Keratinocyte (primary cell): ENCODE results near the gene TMEM132D. TPM values are rescaled to one million over a fixed set of nuclear protein-coding genes. Genes with fewer than 3 reads are reported as not detected.

ENCODE experiments used
- DNase-seq: peaks from one replicate; pipeline ENCODE4 v3.0.0-alpha.2; 2011; ENCODE audit warnings: low read depth, missing footprints, low spot score
- FAIRE-seq: peaks from 2 replicates; lab custom pipeline; 2011; peaks lifted over from hg19 to GRCh38; lab: Jason Lieb, UNC
- H2AFZ ChIP-seq: 2 replicates; pipeline ENCODE4 v1.6.0; 2012; ENCODE audit warnings: low read length, control low read depth, inconsistent platforms; ENCODE audit not compliant: control insufficient read depth
- H3K27ac ChIP-seq: 2 replicates; pipeline ENCODE4 v1.5.1; 2011; ENCODE audit warnings: low read length; ENCODE audit not compliant: control insufficient read depth, insufficient read depth
- H3K27me3 ChIP-seq: 3 replicates; pipeline ENCODE4 v1.6.0; 2011; ENCODE audit warnings: low read length; ENCODE audit not compliant: control insufficient read depth, insufficient read depth; ENCODE audit errors: extremely low read depth
- H3K36me3 ChIP-seq, 2 experiments: 2 replicates in 1 of 2; 3 replicates in 1 of 2; pipeline ENCODE4 v1.5.1; 2011; ENCODE audit warnings: low read length in 2 of 2, mild to moderate bottlenecking in 1 of 2; ENCODE audit not compliant: control insufficient read depth in 2 of 2, insufficient read depth in 2 of 2; ENCODE audit errors: extremely low read depth in 1 of 2
- H3K4me1 ChIP-seq: 3 replicates; pipeline ENCODE4 v1.5.1; 2011; ENCODE audit warnings: low read length; ENCODE audit not compliant: control insufficient read depth, insufficient read depth; ENCODE audit errors: extremely low read depth
- H3K4me2 ChIP-seq: 3 replicates; pipeline ENCODE4 v1.6.0; 2011; ENCODE audit warnings: low read depth, low read length; ENCODE audit not compliant: control insufficient read depth, insufficient read depth; ENCODE audit errors: extremely low read depth
- H3K4me3 ChIP-seq, 3 experiments: fragments of 200-600 bp in 1 of 3; sonication (generic) in 1 of 3; 2 replicates in 2 of 3; 3 replicates in 1 of 3; pipeline ENCODE4 v1.5.1; 2011 to 2016; ENCODE audit warnings: low read length in 3 of 3, mild to moderate bottlenecking in 3 of 3, control low read depth in 2 of 3, inconsistent platforms in 1 of 3, low read depth in 1 of 3, mixed read lengths in 1 of 3, mixed run types in 1 of 3, moderate library complexity in 1 of 3; ENCODE audit not compliant: control insufficient read depth in 2 of 3, insufficient read depth in 2 of 3; ENCODE audit errors: extremely low read depth in 1 of 3
- H3K79me2 ChIP-seq: 2 replicates; pipeline ENCODE4 v1.6.0; 2012; ENCODE audit warnings: low read length; ENCODE audit not compliant: control insufficient read depth, insufficient read depth
- H3K9ac ChIP-seq: 3 replicates; pipeline ENCODE4 v1.6.0; 2011; ENCODE audit warnings: low read length; ENCODE audit not compliant: control insufficient read depth, insufficient read depth; ENCODE audit errors: extremely low read depth
- H3K9me1 ChIP-seq: 3 replicates; pipeline ENCODE4 v1.6.0; 2011; ENCODE audit warnings: low read length; ENCODE audit not compliant: control insufficient read depth, insufficient read depth; ENCODE audit errors: extremely low read depth
- H3K9me3 ChIP-seq: 2 replicates; pipeline ENCODE4 v1.5.1; 2012; ENCODE audit warnings: low read depth, low read length; ENCODE audit not compliant: control insufficient read depth
- H4K20me1 ChIP-seq: 3 replicates; pipeline ENCODE4 v1.6.0; 2011; ENCODE audit warnings: low read length; ENCODE audit not compliant: control insufficient read depth, insufficient read depth; ENCODE audit errors: extremely low read depth
- EZH2 ChIP-seq: IDR thresholded peaks from one replicate; pipeline ENCODE4 v1.6.1; 2012; ENCODE audit warnings: inconsistent platforms, mild to moderate bottlenecking, low read length, moderate library complexity
- dilution Hi-C: fragments of 300-500 bp; cut with MboI; formaldehyde crosslinking; loops from one replicate; pipeline ENCODE4 v1.7.0; 2020; ENCODE audit warnings: low sequenced_read_pairs; ENCODE audit not compliant: extremely low pct_ligation_motif_present
- polyA plus RNA-seq, 5 experiments: library from polyadenylated mRNA; depleted of rRNA in 3 of 5; stranded (reverse) in 3 of 5; stranded (forward) in 1 of 5; unstranded in 1 of 5; fragments of >200 nt; gene quantifications; 1 replicate in 1 of 5; 2 replicates in 3 of 5; 3 replicates in 1 of 5; pipeline versions ENCODE4 v1.2.1 to v1.2.3, GENCODE V29; 2011 to 2012; ENCODE audit warnings: missing spikeins in 2 of 5, low read depth in 1 of 5, low replicate concordance in 1 of 5
- TF ChIP-seq, protein P1 (sequence below), 3 experiments: IDR thresholded peaks in 1 of 3; conservative IDR thresholded peaks in 1 of 3; optimal IDR thresholded peaks in 1 of 3; 2 replicates in 2 of 3; 3 replicates in 1 of 3; pipeline versions ENCODE3 to v1.5.1; 2011; ENCODE audit warnings: low read length in 3 of 3, mild to moderate bottlenecking in 3 of 3, moderate library complexity in 2 of 3, control low read depth in 1 of 3, inconsistent platforms in 1 of 3; ENCODE audit not compliant: insufficient read depth in 2 of 3; ENCODE audit errors: extremely low read depth in 1 of 3

Gene TMEM132D
- polyA plus RNA-seq, 1 donor (not counting 4 experiments of a cell fraction or from before 2014, with no cell fraction given): not detected

DNA sequence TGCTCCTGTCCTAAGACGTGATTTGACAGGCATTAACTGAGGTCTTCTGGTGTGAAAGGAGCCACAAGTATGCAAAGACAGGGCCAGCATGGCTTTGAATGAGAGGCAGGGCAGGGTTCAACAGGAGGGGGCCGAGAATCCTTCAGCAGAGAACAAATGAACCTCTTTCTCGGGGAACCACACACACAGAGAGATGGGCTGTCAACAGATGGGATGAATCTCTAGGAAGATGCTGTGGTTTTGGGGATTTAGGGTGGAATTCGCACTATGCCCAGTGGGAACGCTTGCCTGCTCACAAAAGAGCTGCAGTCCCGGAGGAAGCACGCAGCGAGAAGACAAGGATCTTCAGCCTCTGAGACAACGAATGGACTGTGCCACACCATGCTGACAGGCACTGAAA is 537.2 kb downstream of the TMEM132D start:
- no peak for TF ChIP-seq EZH2
- Histone ChIP-seq H3K9ac (no peak overlapping the region), H3K4me3 (no peak overlapping the region), H3K9me1 (no peaks in the 10 kb centered on the region), H3K36me3 (no peaks in the 10 kb centered on the region), H3K9me3 (peaks cover 9% of the 10 kb centered on the region), H4K20me1 (no peaks in the 10 kb centered on the region), H3K27me3 (no peaks in the 10 kb centered on the region), H3K79me2 (no peaks in the 10 kb centered on the region), H3K4me1 (no peaks in the 10 kb centered on the region), H2AFZ (no peak overlapping the region), H3K27ac (no peak overlapping the region), H3K4me2 (no peak overlapping the region)
- DNase-seq: no peak
- no peak for FAIRE-seq
- dilution Hi-C loops: no loop called here

DNA sequence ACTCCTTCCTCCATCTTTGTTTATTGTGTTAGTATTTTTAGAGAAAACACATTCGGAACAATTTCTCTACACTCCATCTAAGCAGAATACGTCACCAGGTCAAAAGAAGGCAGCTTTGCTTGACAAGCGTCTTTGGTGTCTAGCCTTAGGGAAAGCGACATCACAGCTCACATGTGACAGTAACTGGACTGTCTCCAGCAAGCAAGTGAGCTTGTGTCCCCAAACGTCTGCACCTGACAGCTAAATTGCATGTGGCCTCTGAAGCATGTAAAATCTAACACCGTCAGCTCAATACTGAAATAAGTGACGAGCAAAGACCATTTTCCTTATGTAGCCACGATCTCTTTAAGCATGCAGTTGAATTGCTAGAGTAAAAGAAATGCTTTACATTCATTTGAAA is 540.8 kb downstream of the TMEM132D start:
- peaks cover 9% of the 10 kb centered on the region for H3K9me3 ChIP-seq
- dilution Hi-C loops: no loop called here

More for the DNA sequence above, 540.8 kb downstream of the TMEM132D start:
- Histone ChIP-seq H3K9ac (no peak overlapping the region), H3K4me3 (no peak overlapping the region), H4K20me1 (no peaks in the 10 kb centered on the region), H3K9me1 (no peaks in the 10 kb centered on the region), H2AFZ (no peak overlapping the region), H3K79me2 (no peaks in the 10 kb centered on the region), H3K4me1 (no peaks in the 10 kb centered on the region), H3K27ac (no peak overlapping the region), H3K36me3 (no peaks in the 10 kb centered on the region), H3K27me3 (no peaks in the 10 kb centered on the region), H3K4me2 (no peak overlapping the region)
- DNase-seq (no peak), FAIRE-seq (no peak)
- TF ChIP-seq, protein P1, sequence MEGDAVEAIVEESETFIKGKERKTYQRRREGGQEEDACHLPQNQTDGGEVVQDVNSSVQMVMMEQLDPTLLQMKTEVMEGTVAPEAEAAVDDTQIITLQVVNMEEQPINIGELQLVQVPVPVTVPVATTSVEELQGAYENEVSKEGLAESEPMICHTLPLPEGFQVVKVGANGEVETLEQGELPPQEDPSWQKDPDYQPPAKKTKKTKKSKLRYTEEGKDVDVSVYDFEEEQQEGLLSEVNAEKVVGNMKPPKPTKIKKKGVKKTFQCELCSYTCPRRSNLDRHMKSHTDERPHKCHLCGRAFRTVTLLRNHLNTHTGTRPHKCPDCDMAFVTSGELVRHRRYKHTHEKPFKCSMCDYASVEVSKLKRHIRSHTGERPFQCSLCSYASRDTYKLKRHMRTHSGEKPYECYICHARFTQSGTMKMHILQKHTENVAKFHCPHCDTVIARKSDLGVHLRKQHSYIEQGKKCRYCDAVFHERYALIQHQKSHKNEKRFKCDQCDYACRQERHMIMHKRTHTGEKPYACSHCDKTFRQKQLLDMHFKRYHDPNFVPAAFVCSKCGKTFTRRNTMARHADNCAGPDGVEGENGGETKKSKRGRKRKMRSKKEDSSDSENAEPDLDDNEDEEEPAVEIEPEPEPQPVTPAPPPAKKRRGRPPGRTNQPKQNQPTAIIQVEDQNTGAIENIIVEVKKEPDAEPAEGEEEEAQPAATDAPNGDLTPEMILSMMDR (optimal IDR thresholded peaks at IDR 0.05 in 1 of 3, IDR thresholded peaks at IDR 0.05 in 1 of 3, conservative IDR thresholded peaks at IDR 0.05 in 1 of 3; ENCODE audit: extremely low read depth in 1 of 3, insufficient read depth in 2 of 3, low read length in 3 of 3): no peak
- no peak for TF ChIP-seq EZH2
